IMR-90 (cell line): ENCODE results near the gene FDX1. TPM values are rescaled to one million over a fixed set of nuclear protein-coding genes. Genes with fewer than 3 reads are reported as not detected.
A peak's percentile ranks its signal among the peaks of the same experiment; 100 is the strongest.

Source experiments
- ATAC-seq: fragments of 200-7000 bp; cut with Tn5 transposase; 2 replicates; pipeline ENCODE4 v1.9.1; 2020; ENCODE audit warnings: low read depth, mild to moderate bottlenecking, moderate library complexity
- BruUV-seq: library from RNA; stranded (reverse); fragments of 400-500 nt; replicated peaks from 2 replicates; lab custom pipeline; 2021; lab: Mats Ljungman, UMichigan
- CTCF ChIA-PET: fragments of 300-600 bp; formaldehyde crosslinking; extraction: SDS; loops from one replicate; lab custom pipeline; 2021; ENCODE audit warnings: antibody characterized with exemption; lab: Yijun Ruan, JAX
- POLR2A ChIA-PET: fragments of 300-600 bp; sonication (Branson Sonifier 250); formaldehyde crosslinking; loops from one replicate; lab custom pipeline; 2022; ENCODE audit warnings: antibody characterized with exemption; ENCODE audit not compliant: unreplicated experiment; lab: Charles Lee
- DNase-seq: peaks from one replicate; pipeline ENCODE4 v3.0.0; 2013
- H2AFZ ChIP-seq: replicated peaks from 2 replicates; pipeline ENCODE3; 2013; ENCODE audit warnings: low read length, mild to moderate bottlenecking; ENCODE audit not compliant: poor library complexity
- H2AK5ac ChIP-seq: 2 replicates; pipeline ENCODE4 v1.6.1; 2013; ENCODE audit warnings: low read depth, low read length, inconsistent platforms
- H2AK9ac ChIP-seq: replicated peaks from 2 replicates; pipeline ENCODE3; 2013; ENCODE audit warnings: mild to moderate bottlenecking, low read depth, low read length, moderate library complexity; ENCODE audit not compliant: poor library complexity
- H2BK120ac ChIP-seq: 2 replicates; pipeline ENCODE4 v1.6.1; 2013; ENCODE audit warnings: low read depth, low read length, inconsistent platforms
- H2BK15ac ChIP-seq: 3 replicates; pipeline ENCODE4 v1.6.1; 2013; ENCODE audit warnings: low read depth, low read length, inconsistent platforms
- H2BK20ac ChIP-seq: 2 replicates; pipeline ENCODE4 v1.6.1; 2013; ENCODE audit warnings: low read depth, mild to moderate bottlenecking, inconsistent platforms, low read length, moderate library complexity
- H2BK5ac ChIP-seq: 2 replicates; pipeline ENCODE4 v1.6.1; 2013; ENCODE audit warnings: mild to moderate bottlenecking, low read depth, low read length, inconsistent platforms; ENCODE audit not compliant: poor library complexity, severe bottlenecking
- H3K14ac ChIP-seq: replicated peaks from 2 replicates; pipeline ENCODE4 v1.6.1; 2013; ENCODE audit warnings: low read depth, low read length, inconsistent platforms
- H3K18ac ChIP-seq: 2 replicates; pipeline ENCODE4 v1.6.1; 2013; ENCODE audit warnings: low read depth, low read length, control low read depth
- H3K23ac ChIP-seq: 2 replicates; pipeline ENCODE4 v1.6.1; 2013; ENCODE audit warnings: low read depth, low read length, inconsistent platforms
- H3K27ac ChIP-seq: 2 replicates; pipeline ENCODE4 v1.5.1; 2013; ENCODE audit warnings: mild to moderate bottlenecking, control low read depth, low read length; ENCODE audit not compliant: insufficient read depth
- H3K27me3 ChIP-seq: 2 replicates; pipeline ENCODE4 v1.6.1; 2013; ENCODE audit warnings: low read length; ENCODE audit not compliant: control insufficient read depth, insufficient read depth
- H3K36me3 ChIP-seq: 2 replicates; pipeline ENCODE4 v1.6.1; 2013; ENCODE audit warnings: low read length, mixed read lengths; ENCODE audit not compliant: control insufficient read depth, insufficient read depth
- H3K4ac ChIP-seq: 2 replicates; pipeline ENCODE4 v1.6.1; 2013; ENCODE audit warnings: low read depth, low read length, inconsistent platforms
- H3K4me1 ChIP-seq: 2 replicates; pipeline ENCODE4 v1.6.1; 2013; ENCODE audit warnings: low read length, mixed read lengths; ENCODE audit not compliant: control insufficient read depth, insufficient read depth
- H3K4me2 ChIP-seq: 2 replicates; pipeline ENCODE4 v1.6.1; 2013; ENCODE audit warnings: low read depth, mild to moderate bottlenecking, control low read depth, low read length, moderate library complexity
- H3K4me3 ChIP-seq: 2 replicates; pipeline ENCODE4 v1.5.1; 2013; ENCODE audit warnings: low read depth, mild to moderate bottlenecking, control low read depth, low read length, moderate library complexity; ENCODE audit not compliant: insufficient read depth
- H3K56ac ChIP-seq: 2 replicates; pipeline ENCODE4 v1.6.1; 2013; ENCODE audit warnings: low read length, inconsistent platforms; ENCODE audit not compliant: insufficient read depth; ENCODE audit errors: extremely low read depth
- H3K79me1 ChIP-seq, 2 experiments: 2 replicates each; pipeline ENCODE4 v1.6.1; 2013; ENCODE audit warnings: low read length in 2 of 2, inconsistent platforms in 1 of 2, low read depth in 1 of 2
- H3K9ac ChIP-seq: 2 replicates; pipeline ENCODE4 v1.6.1; 2013; ENCODE audit warnings: low read depth, low read length, control low read depth
- H3K9me1 ChIP-seq: 2 replicates; pipeline ENCODE4 v1.6.1; 2013; ENCODE audit warnings: low read length, inconsistent platforms; ENCODE audit not compliant: insufficient read depth
- H3K9me3 ChIP-seq: 2 replicates; pipeline ENCODE4 v1.6.1; 2013; ENCODE audit warnings: low read length; ENCODE audit not compliant: control insufficient read depth, insufficient read depth
- H4K20me1 ChIP-seq: 2 replicates; pipeline ENCODE4 v1.6.1; 2013; ENCODE audit warnings: low read length, inconsistent platforms; ENCODE audit not compliant: insufficient read depth
- H4K5ac ChIP-seq: 2 replicates; pipeline ENCODE4 v1.6.1; 2013; ENCODE audit warnings: mild to moderate bottlenecking, low read depth, low read length, control low read depth
- H4K8ac ChIP-seq, 2 experiments: 2 replicates each; pipeline ENCODE4 v1.6.1; 2013; ENCODE audit warnings: low read depth in 2 of 2, low read length in 2 of 2, control low read depth in 1 of 2, inconsistent platforms in 1 of 2
- H4K91ac ChIP-seq: 2 replicates; pipeline ENCODE4 v1.6.1; 2013; ENCODE audit warnings: low read depth, low read length, inconsistent platforms; ENCODE audit not compliant: insufficient read depth
- CEBPB ChIP-seq: IDR thresholded peaks from 2 replicates; pipeline ENCODE4 v1.6.1; 2012; ENCODE audit warnings: low read depth, low read length, improper control_type of control experiment
- MAZ ChIP-seq: IDR thresholded peaks from 2 replicates; pipeline ENCODE4 v1.6.1; 2012; ENCODE audit warnings: low read depth, mild to moderate bottlenecking, low read length, improper control_type of control experiment, moderate library complexity, borderline replicate concordance
- NFE2L2 ChIP-seq: fragments of 150-350 bp; IDR thresholded peaks from 2 replicates; pipeline ENCODE4 v1.6.1; 2016; ENCODE audit warnings: low read depth, mild to moderate bottlenecking, low read length
- WGBS, 2 experiments: methylation state at CpG; one replicate each; pipeline versions ENCODE4 v1.1.5 to v1.1.7; 2013; ENCODE audit warnings: missing lambda C conversion rate in 2 of 2; ENCODE audit not compliant: insufficient read length in 1 of 2; ENCODE audit errors: extremely low coverage in 2 of 2; 5-methylcytosine and 5-hydroxymethylcytosine counted together
- dilution Hi-C: fragments of 300-500 bp; cut with HindIII; formaldehyde crosslinking; loops from one replicate; pipeline ENCODE4 v1.14.3; 2018; ENCODE audit warnings: low sequenced_read_pairs; ENCODE audit not compliant: unreplicated experiment
- in situ Hi-C: fragments of 300-500 bp; cut with MboI; formaldehyde crosslinking; loops from 3 replicates; pipeline ENCODE4 v1.14.3; 2019; ENCODE audit warnings: low sequenced_read_pairs, inconsistent platforms, mixed read lengths
- intact Hi-C: fragments of 100-400 bp; cut with micrococcal nuclease; formaldehyde crosslinking; loops from 2 replicates; pipeline ENCODE4 v1.10.0; 2022
- polyA plus RNA-seq, 3 experiments: library from polyadenylated mRNA; depleted of rRNA; stranded (reverse); fragments of >200 nt; gene quantifications; 2 replicates each; pipeline ENCODE4 v1.2.3, GENCODE V29; 2012; ENCODE audit warnings: low replicate concordance in 1 of 3
- total RNA-seq: library from RNA; depleted of rRNA; stranded (reverse); fragments of >200 nt; gene quantifications from 2 replicates; pipeline ENCODE4 v1.2.3, GENCODE V29; 2012
- TF ChIP-seq, protein P1 (sequence below): fragments of 150-350 bp; IDR thresholded peaks from 2 replicates; pipeline ENCODE4 v1.6.1; 2017; ENCODE audit warnings: mild to moderate bottlenecking, antibody characterized with exemption, low read length, low read depth

FDX1 gene
- total and polyA plus RNA-seq, 2 of the 4 experiments (the other 2 are of a cell fraction) = 4.3 to 5.1 TPM

DNA sequence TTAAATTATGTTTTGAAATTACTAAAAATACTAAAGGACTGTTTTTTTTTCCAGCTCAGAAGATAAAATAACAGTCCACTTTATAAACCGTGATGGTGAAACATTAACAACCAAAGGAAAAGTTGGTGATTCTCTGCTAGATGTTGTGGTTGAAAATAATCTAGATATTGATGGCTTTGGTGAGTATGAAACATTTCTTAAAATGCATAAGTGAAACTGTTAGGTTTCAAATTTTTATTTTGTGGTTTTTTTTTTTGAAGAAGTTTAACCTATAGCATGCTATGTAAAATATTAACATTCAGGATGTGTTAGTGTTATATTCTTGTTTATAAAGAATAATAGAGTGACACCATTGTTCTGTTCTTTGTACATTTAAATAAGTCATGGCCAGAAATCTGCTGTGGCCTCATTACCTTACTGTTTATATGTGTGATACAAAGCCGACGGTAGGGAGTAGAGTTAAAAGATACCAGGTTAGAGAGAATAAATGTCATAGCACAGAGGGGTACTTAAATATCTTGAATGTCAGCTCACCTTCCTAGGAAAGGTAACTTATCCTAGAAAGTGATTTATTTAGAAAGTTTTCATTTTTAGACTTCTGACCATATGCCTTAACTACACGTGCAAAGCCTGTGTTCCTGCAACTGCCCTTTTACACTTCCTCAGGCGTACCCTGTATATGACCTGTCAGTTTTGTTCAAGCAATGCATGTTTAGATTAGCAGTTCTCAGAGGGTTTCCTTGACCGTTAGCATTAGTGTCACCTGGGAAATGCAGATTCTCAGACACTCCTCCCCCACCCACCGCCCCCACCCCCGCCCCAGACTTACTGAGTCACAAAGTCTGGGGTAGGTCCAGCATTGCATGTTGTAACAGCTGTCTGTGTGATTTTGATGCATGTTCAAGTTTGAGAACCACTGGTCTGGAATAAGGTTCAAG is 6.3 kb downstream of the FDX1 start:
- Histone ChIP-seq H2AK9ac (no peak overlapping the region), H3K4me3 (no peak overlapping the region), H3K9me3 (no peaks in the 10 kb centered on the region; the same call in 1 of the 2 replicates), H3K36me3 (peaks cover 5% of the 10 kb centered on the region), H4K5ac (no peak overlapping the region), H3K9ac (no peak overlapping the region), H3K4me2 (peak overlapping the region; percentile 70; the same call in 1 of the 2 replicates), H3K9me1 (peaks cover 6% of the 10 kb centered on the region; the same call in 1 of the 2 replicates), H4K91ac (no peak overlapping the region), H3K4me1 (peaks cover 11% of the 10 kb centered on the region), H4K8ac (no peak overlapping the region), H3K4ac (no peak overlapping the region), H3K79me1 (peaks cover 31 to 71% of the 10 kb centered on the region in 2 experiments), H3K56ac (no peak overlapping the region), H3K23ac (no peak overlapping the region), H3K27ac (no peak overlapping the region), H3K18ac (no peak overlapping the region), H2BK120ac (no peak overlapping the region), H3K14ac (no peak overlapping the region), H2AK5ac (no peak overlapping the region), H2BK20ac (no peak overlapping the region), H2BK5ac (no peak overlapping the region), H2AFZ (no peak overlapping the region), H2BK15ac (no peak overlapping the region), H3K27me3 (no peaks in the 10 kb centered on the region), H4K20me1 (peaks cover 25% of the 10 kb centered on the region)
- ChIA-PET CTCF (interaction anchor here (0.6 kb wide), 1 partner anchor 170 kb away, joined by 7 read pairs; no protein-coding TSS in a partner anchor), POLR2A (no interaction called here)
- ATAC-seq (no peak), DNase-seq (peak; percentile 39)
- TF ChIP-seq NFE2L2 (no peak), MAZ (no peak), CEBPB (peak; percentile 36; the same call in 1 of the 2 replicates)
- TF ChIP-seq, protein P1, sequence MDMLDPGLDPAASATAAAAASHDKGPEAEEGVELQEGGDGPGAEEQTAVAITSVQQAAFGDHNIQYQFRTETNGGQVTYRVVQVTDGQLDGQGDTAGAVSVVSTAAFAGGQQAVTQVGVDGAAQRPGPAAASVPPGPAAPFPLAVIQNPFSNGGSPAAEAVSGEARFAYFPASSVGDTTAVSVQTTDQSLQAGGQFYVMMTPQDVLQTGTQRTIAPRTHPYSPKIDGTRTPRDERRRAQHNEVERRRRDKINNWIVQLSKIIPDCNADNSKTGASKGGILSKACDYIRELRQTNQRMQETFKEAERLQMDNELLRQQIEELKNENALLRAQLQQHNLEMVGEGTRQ = no peak
- no CpG with 5 or more reads among the region's 8 CpGs for WGBS, 2 experiments
- intact Hi-C loops = loop anchor here (10.0 kb wide), 1 partner anchor 1009 kb away; no protein-coding TSS in a partner anchor
- in situ Hi-C loops = no loop called here
- dilution Hi-C loops = no loop called here
- BruUV-seq = no TSS peak
